ENCODE results near the gene C10orf90.

Gene C10orf90, protein sequence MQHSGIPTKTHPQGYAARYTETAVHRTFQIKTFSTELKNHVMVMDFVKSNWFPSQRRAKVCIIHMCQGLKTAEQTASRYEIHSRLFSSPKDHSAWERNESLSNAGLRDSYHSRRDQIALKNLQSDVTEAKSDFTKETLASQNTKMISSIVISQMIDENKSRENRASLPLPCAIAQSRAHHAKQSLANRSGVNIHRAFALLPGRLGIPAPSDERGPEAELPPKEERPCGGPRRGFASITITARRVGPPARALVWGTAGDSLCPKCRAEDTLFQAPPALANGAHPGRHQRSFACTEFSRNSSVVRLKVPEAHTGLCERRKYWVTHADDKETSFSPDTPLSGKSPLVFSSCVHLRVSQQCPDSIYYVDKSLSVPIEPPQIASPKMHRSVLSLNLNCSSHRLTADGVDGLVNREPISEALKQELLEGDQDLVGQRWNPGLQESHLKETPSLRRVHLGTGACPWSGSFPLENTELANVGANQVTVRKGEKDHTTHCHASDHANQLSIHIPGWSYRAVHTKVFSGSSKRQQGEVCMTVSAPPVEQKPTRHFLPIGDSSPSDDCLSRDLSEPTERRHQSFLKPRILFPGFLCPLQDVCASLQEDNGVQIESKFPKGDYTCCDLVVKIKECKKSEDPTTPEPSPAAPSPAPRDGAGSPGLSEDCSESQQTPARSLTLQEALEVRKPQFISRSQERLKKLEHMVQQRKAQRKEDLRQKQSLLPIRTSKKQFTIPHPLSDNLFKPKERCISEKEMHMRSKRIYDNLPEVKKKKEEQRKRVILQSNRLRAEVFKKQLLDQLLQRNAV

DNA sequence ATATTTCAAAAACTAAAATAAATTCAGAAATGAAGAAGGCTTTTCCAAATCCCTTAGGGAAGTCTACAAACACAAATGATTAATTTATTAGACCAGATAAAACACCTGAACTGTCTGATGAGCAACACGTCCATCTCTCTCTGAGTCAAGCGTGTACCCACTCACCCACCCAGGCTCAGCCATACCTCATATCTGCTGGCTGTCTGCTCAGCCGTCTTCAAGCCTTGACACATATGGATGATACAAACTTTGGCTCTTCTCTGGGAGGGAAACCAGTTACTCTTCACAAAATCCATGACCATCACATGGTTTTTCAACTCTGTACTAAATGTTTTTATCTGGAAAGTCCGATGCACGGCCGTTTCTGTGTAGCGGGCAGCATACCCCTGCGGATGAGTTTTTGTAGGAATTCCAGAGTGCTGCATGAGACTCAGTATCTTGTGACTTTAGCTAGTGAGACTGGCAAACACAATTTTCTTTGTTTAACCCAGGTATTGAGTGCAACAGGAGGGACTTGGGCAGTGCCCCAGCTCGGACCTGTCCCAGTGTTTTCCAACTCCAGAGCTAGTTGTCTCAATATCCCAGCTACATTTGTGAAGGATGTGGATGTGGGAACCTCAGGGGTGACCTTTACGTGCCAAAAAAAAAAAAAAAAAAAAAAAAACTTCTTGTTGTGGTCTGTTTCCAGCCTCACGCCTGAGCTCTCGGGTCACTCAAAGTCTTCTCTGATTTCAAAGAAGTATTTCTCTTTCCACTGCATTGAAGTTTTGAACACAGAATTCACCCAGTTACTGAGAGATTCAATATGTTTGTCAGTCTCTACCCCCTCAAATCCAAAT lies at the start of gene C10orf90:
Gene C10orf90, minus strand, starts transcription at position 638 of the 839 bp plus-strand sequence. Its CDS starts 213 bp downstream, at position 425.
- Histone ChIP-seq H3K9me3 (no peaks in the 10 kb centered on the region), H3K27me3 (no peaks in the 10 kb centered on the region), H3K36me3 (no peaks in the 10 kb centered on the region), H3K4me1 (ENCODE audit: control insufficient read depth in 1 of 2, insufficient read depth in 1 of 2, low read depth in 1 of 2, low read length in 1 of 2) (no peaks in the 10 kb centered on the region), H3K27ac (no peak within 1 kb of the TSS), H3K4me3 (ENCODE audit: low read depth in 1 of 2, low read length in 1 of 2) (no peak within 1 kb of the TSS)
- TF ChIP-seq, protein P1, sequence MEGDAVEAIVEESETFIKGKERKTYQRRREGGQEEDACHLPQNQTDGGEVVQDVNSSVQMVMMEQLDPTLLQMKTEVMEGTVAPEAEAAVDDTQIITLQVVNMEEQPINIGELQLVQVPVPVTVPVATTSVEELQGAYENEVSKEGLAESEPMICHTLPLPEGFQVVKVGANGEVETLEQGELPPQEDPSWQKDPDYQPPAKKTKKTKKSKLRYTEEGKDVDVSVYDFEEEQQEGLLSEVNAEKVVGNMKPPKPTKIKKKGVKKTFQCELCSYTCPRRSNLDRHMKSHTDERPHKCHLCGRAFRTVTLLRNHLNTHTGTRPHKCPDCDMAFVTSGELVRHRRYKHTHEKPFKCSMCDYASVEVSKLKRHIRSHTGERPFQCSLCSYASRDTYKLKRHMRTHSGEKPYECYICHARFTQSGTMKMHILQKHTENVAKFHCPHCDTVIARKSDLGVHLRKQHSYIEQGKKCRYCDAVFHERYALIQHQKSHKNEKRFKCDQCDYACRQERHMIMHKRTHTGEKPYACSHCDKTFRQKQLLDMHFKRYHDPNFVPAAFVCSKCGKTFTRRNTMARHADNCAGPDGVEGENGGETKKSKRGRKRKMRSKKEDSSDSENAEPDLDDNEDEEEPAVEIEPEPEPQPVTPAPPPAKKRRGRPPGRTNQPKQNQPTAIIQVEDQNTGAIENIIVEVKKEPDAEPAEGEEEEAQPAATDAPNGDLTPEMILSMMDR (IDR thresholded peaks at IDR 0.05), result no peak

DNA sequence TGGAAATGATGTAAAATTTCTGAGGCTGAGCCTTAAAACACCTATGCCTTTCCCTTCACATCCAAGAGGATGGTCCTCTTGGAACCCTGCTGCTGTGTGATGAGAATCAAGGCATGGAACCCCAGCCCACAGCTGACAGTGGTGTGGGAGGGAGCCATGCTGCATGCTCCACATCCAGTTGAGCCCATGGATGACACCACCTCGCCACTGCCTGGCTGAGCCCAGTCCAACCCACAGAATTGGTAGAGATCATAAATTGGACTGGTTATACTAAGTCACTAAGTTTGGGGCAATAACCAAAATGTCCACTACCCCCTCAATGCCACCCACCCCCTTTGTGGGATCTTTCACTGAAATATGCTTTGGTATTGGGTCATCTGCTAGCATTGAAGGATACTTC lies 45.9 kb upstream of the C10orf90 start:
- TF ChIP-seq, protein P1 (IDR thresholded peaks at IDR 0.05), result no peak
- Histone ChIP-seq H3K27me3 (no peaks in the 10 kb centered on the region), H3K4me1 (ENCODE audit: control insufficient read depth in 1 of 2, insufficient read depth in 1 of 2, low read depth in 1 of 2, low read length in 1 of 2) (no peaks in the 10 kb centered on the region), H3K27ac (no peak overlapping the region), H3K36me3 (no peaks in the 10 kb centered on the region), H3K9me3 (no peaks in the 10 kb centered on the region), H3K4me3 (ENCODE audit: low read depth in 1 of 2, low read length in 1 of 2) (no peak overlapping the region)

DNA sequence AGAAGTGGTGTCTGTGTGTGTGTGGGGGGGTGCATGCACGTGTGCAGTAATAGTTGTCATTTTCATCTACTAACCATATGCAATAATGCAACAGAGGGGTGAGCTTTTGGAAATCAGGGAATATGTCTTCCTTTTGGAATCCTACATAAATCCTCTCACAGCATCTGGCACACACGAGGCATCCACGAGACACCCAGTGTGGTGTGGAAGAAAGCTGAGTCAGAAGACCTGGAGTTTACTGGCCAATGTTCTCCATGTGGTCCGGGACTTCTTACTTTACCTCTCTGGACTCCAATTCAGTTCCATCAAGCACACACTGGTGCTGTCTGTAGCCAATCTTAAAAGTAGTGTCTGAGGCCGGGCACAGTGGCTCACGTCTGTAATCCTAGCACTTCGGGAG lies 43.1 kb upstream of the C10orf90 start:
- H3K27me3 ChIP-seq, result no peaks in the 10 kb centered on the region
- TF ChIP-seq, protein P1 (IDR thresholded peaks at IDR 0.05), result no peak
- H3K4me1 ChIP-seq (ENCODE audit: control insufficient read depth in 1 of 2, insufficient read depth in 1 of 2, low read depth in 1 of 2, low read length in 1 of 2), result no peaks in the 10 kb centered on the region
- no peaks in the 10 kb centered on the region for H3K9me3 ChIP-seq
- H3K4me3 ChIP-seq (ENCODE audit: low read depth in 1 of 2, low read length in 1 of 2), result no peak overlapping the region
- no peak overlapping the region for H3K27ac ChIP-seq
- H3K36me3 ChIP-seq, result no peaks in the 10 kb centered on the region

DNA sequence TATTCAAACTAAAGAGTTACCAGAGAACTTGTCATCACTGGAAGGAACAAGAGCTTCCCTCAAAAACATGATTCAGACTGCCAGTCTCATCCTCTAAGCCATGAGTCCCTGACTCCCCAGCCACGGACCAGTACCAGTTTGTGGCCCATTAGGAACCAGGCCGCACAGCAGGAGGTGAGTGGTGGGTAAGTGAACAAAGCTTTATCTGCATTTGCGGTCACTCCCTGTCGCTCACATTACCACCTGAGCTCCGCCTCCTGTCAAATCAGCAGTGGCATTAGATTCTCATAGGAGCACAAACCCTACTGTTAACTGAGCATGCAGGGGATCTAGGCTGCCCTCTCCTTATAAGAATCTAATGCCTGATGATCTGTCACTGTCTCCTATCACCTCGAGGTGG lies 42.2 kb upstream of the C10orf90 start:
- TF ChIP-seq, protein P1 (IDR thresholded peaks at IDR 0.05), result no peak
- H3K4me3 ChIP-seq (ENCODE audit: low read depth in 1 of 2, low read length in 1 of 2), result no peak overlapping the region

DNA sequence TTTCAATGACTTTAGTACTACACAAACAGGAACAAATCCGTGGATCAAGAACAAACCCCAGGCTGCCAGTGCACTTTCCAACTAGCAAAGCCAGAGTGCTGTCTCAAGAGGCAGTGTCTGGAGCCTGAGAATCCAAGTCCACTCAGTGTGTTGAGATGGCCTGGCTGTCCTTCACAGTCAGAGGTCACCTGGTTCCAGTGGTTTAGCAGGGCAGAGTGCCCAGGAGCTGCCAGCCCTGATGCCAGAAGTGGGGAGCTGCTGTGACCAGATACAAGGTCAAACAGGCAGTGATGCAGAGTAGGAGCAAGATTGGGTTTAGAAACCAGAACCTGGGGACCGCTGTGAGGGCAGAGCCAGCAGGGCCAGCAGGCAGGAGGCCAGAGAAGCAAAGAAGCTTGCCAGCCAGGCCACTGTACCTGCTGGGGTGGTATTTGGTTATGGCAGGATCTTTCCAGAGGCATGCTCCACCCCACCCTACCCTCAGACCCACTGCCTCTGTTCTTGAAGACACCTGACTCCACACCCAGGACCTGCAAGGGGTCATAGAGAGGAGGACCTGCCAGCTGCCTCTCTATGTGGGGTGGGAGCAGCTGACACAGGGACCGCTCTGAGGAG lies 35.6 kb upstream of the C10orf90 start:
- TF ChIP-seq, protein P1 (IDR thresholded peaks at IDR 0.05), result no peak
- Histone ChIP-seq H3K36me3 (no peaks in the 10 kb centered on the region), H3K27ac (no peak overlapping the region), H3K4me3 (ENCODE audit: low read depth in 1 of 2, low read length in 1 of 2) (no peak overlapping the region), H3K27me3 (no peaks in the 10 kb centered on the region), H3K9me3 (no peaks in the 10 kb centered on the region), H3K4me1 (ENCODE audit: control insufficient read depth in 1 of 2, insufficient read depth in 1 of 2, low read depth in 1 of 2, low read length in 1 of 2) (no peaks in the 10 kb centered on the region)

More for the DNA sequence above, 42.2 kb upstream of the C10orf90 start:
- H3K9me3 ChIP-seq, result no peaks in the 10 kb centered on the region
- H3K27me3 ChIP-seq, result no peaks in the 10 kb centered on the region
- H3K4me1 ChIP-seq (ENCODE audit: control insufficient read depth in 1 of 2, insufficient read depth in 1 of 2, low read depth in 1 of 2, low read length in 1 of 2), result no peaks in the 10 kb centered on the region
- no peak overlapping the region for H3K27ac ChIP-seq
- no peaks in the 10 kb centered on the region for H3K36me3 ChIP-seq

Measured in neutrophil (primary cell).